Measurements from ENCODE around the gene GMEB2.
A peak's percentile ranks its signal among the peaks of the same experiment; 100 is the strongest.

GRCh38 chr20:63657937-63658748 is 31.2 kb upstream of the GMEB2 start, which contains the start of gene RTEL1:
- peak in 2 of 3 donors; percentile 24 to 27 for TF ChIP-seq CTCF (IDR thresholded peaks at IDR 0.05)
- peak; percentile 43 for TF ChIP-seq POLR2A (IDR thresholded peaks at IDR 0.05)
- TF ChIP-seq POLR2AphosphoS5 (IDR thresholded peaks at IDR 0.05): peak; percentile 80 to 96 (median 84)
